PFSK-1 (cell line): ENCODE measurements around the gene ASCC1.

Source experiments
- FOXP2 ChIP-seq: optimal IDR thresholded peaks from 2 replicates; pipeline ENCODE3; 2011; ENCODE audit warnings: borderline replicate concordance, control low read depth, inconsistent platforms; ENCODE audit not compliant: insufficient read depth; ENCODE audit errors: extremely low read length, extremely low read depth
- POLR2AphosphoS5 ChIP-seq: IDR thresholded peaks from 2 replicates; pipeline ENCODE4 v1.6.1; 2012; ENCODE audit warnings: low read depth, mild to moderate bottlenecking, control low read depth, low read length, moderate library complexity
- SIN3A ChIP-seq: IDR thresholded peaks from 2 replicates; pipeline ENCODE4 v1.6.1; 2012; ENCODE audit warnings: mild to moderate bottlenecking, low read length, moderate library complexity, borderline replicate concordance; ENCODE audit not compliant: insufficient read depth
- TAF1 ChIP-seq: IDR thresholded peaks from 2 replicates; pipeline ENCODE4 v1.6.1; 2012; ENCODE audit warnings: low read length, control low read depth, borderline replicate concordance; ENCODE audit not compliant: insufficient read depth
- TF ChIP-seq, protein P1 (sequence below), 2 experiments: IDR thresholded peaks; 2 replicates each; pipeline versions ENCODE4 v1.6.1 to v1.8.0; 2011 to 2012; ENCODE audit warnings: low read depth in 2 of 2, low read length in 2 of 2, control low read depth in 1 of 2, inconsistent platforms in 1 of 2, mild to moderate bottlenecking in 1 of 2, moderate library complexity in 1 of 2; ENCODE audit not compliant: insufficient read depth in 1 of 2

Gene ASCC1

DNA sequence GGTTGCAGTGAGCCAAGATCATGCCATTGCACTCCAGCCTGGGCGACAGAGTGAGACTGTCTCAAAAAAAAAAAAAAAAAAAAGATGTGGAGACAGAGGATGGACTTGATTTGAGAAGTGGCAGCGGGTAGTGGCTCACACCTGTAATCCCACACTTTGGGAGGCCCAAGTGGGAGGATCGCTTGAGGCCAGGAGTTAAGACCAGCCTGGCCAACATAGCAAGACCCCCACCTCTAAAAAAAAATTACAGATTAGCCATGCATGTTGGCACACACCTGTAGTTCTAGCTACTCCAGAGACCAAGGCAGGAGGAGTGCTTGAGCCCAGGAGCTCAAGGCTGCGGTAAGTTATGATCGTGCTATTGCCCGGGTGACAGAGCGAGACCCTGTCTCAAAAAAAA is 24.3 kb upstream of the ASCC1 start:
- TF ChIP-seq TAF1 (no peak), FOXP2 (no peak), SIN3A (no peak), POLR2AphosphoS5 (no peak)
- TF ChIP-seq, protein P1, sequence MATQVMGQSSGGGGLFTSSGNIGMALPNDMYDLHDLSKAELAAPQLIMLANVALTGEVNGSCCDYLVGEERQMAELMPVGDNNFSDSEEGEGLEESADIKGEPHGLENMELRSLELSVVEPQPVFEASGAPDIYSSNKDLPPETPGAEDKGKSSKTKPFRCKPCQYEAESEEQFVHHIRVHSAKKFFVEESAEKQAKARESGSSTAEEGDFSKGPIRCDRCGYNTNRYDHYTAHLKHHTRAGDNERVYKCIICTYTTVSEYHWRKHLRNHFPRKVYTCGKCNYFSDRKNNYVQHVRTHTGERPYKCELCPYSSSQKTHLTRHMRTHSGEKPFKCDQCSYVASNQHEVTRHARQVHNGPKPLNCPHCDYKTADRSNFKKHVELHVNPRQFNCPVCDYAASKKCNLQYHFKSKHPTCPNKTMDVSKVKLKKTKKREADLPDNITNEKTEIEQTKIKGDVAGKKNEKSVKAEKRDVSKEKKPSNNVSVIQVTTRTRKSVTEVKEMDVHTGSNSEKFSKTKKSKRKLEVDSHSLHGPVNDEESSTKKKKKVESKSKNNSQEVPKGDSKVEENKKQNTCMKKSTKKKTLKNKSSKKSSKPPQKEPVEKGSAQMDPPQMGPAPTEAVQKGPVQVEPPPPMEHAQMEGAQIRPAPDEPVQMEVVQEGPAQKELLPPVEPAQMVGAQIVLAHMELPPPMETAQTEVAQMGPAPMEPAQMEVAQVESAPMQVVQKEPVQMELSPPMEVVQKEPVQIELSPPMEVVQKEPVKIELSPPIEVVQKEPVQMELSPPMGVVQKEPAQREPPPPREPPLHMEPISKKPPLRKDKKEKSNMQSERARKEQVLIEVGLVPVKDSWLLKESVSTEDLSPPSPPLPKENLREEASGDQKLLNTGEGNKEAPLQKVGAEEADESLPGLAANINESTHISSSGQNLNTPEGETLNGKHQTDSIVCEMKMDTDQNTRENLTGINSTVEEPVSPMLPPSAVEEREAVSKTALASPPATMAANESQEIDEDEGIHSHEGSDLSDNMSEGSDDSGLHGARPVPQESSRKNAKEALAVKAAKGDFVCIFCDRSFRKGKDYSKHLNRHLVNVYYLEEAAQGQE (IDR thresholded peaks at IDR 0.05; ENCODE audit: insufficient read depth in 1 of 2, low read depth in 2 of 2, low read length in 2 of 2) = no peak

DNA sequence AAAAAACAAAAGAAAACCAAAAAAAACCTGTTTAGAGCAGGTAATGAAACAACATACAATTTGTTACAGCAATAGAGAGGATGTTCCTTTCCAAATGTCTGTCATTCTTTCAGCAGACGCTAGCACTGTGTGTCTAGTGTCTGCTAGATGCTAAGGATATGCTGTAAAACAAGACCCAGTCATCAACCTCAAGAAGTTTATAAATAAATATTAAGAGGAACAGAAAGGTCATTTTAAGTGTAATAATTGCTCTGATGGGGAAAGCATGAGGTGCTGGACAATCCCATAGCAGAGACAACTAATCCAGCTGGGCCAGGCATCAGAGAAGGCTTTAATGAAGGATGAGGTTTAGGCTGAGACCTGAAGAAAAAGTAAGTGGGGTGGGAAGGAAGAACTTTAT is 23.3 kb upstream of the ASCC1 start:
- TF ChIP-seq FOXP2 (no peak), TAF1 (no peak), POLR2AphosphoS5 (no peak), SIN3A (no peak)
- TF ChIP-seq, protein P1 (IDR thresholded peaks at IDR 0.05; ENCODE audit: insufficient read depth in 1 of 2, low read depth in 2 of 2, low read length in 2 of 2) = no peak

- TF ChIP-seq TAF1 (no peak), POLR2AphosphoS5 (no peak), SIN3A (no peak), FOXP2 (no peak)
- TF ChIP-seq, protein P1 (IDR thresholded peaks at IDR 0.05; ENCODE audit: insufficient read depth in 1 of 2, low read depth in 2 of 2, low read length in 2 of 2) = no peak
Measured at GRCh38 chr10:72238392-72239175, 22.5 kb upstream of the ASCC1 start.

DNA sequence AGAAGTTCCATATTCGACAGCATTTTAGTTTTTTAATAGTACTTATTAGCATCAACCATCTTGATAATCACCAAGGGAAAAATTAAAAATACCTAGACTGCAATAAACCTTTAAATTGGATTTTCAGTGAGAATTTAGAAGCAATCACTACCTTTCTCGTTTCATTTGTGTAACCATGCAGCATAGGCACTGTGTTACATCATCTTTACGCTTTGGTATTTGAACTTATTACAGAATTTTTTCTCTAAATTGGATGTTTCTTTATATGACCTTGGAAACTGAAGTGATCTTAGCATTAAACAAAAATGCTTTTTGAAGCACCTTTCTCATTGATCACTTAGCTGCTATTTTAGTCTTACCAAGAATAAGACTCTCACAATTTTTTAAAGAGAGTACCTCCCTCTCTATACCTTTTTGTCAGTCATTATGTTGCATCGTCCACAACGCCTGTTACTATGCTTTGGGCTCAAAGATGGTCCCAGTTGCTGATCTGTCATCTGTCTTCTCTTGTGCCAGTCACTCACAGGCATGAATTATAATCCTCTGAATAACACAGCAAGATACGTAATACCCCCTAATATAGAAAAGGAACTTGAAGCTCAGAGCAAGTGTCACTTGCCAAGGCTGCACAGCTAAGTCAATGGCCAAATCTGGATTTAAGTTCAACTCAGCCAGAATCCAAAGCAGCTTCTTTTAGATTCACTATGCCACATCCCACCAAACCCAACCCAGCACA is 19.6 kb upstream of the ASCC1 start:
- TF ChIP-seq, protein P1 (IDR thresholded peaks at IDR 0.05; ENCODE audit: insufficient read depth in 1 of 2, low read depth in 2 of 2, low read length in 2 of 2) = no peak
- TF ChIP-seq FOXP2 = no peak
- no peak for TF ChIP-seq POLR2AphosphoS5
- TF ChIP-seq TAF1 = no peak
- no peak for TF ChIP-seq SIN3A
